Jurkat, Clone E6-1 (cell line): Measurements from ENCODE around the gene TSPAN9.
A peak's percentile ranks its signal among the peaks of the same experiment; 100 is the strongest.

Experiments
- DNase-seq: peaks from one replicate; pipeline ENCODE4 v3.0.0-alpha.2; 2011; ENCODE audit warnings: low read depth, low spot score
- H3K4me3 ChIP-seq: 2 replicates; pipeline ENCODE4 v1.5.1; 2011; ENCODE audit warnings: mild to moderate bottlenecking, low read length, control low read depth, moderate library complexity

The TSPAN9 gene

GRCh38 chr12:3149515-3150307, 72.5 kb downstream of the TSPAN9 start:
- no peak overlapping the region for H3K4me3 ChIP-seq
- no peak for DNase-seq

GRCh38 chr12:3150308-3150670, 73.1 kb downstream of the TSPAN9 start:
- no peak overlapping the region for H3K4me3 ChIP-seq
- no peak for DNase-seq

- no peak overlapping the region for H3K4me3 ChIP-seq
- no peak for DNase-seq
These were observed 74.0 kb downstream of the TSPAN9 start for GRCh38 chr12:3150931-3151835.

GRCh38 chr12:3152011-3152511, 74.9 kb downstream of the TSPAN9 start:
- DNase-seq = no peak
- H3K4me3 ChIP-seq = no peak overlapping the region

GRCh38 chr12:3152892-3153291, 75.7 kb downstream of the TSPAN9 start:
- peak; percentile 42 for DNase-seq
- H3K4me3 ChIP-seq = no peak overlapping the region

- no peak overlapping the region for H3K4me3 ChIP-seq
- no peak for DNase-seq
These were observed 76.8 kb downstream of the TSPAN9 start for GRCh38 chr12:3154006-3154405.

GRCh38 chr12:3155702-3156370, 78.7 kb downstream of the TSPAN9 start:
- DNase-seq = no peak
- no peak overlapping the region for H3K4me3 ChIP-seq

GRCh38 chr12:3157581-3158323, 80.6 kb downstream of the TSPAN9 start:
- no peak for DNase-seq
- no peak overlapping the region for H3K4me3 ChIP-seq

- H3K4me3 ChIP-seq = no peak overlapping the region
- DNase-seq = no peak
These were observed 81.8 kb downstream of the TSPAN9 start for GRCh38 chr12:3158851-3159465.

GRCh38 chr12:3160081-3160480, 82.9 kb downstream of the TSPAN9 start:
- DNase-seq = no peak

GRCh38 chr12:3161861-3162260, 84.7 kb downstream of the TSPAN9 start:
- DNase-seq = no peak
- H3K4me3 ChIP-seq = no peak overlapping the region

More at GRCh38 chr12:3160081-3160480, 82.9 kb downstream of the TSPAN9 start:
- H3K4me3 ChIP-seq = no peak overlapping the region

- H3K4me3 ChIP-seq = no peak overlapping the region
- no peak for DNase-seq
These were observed 87.4 kb downstream of the TSPAN9 start for GRCh38 chr12:3164454-3165077.

- no peak for DNase-seq
- H3K4me3 ChIP-seq = no peak overlapping the region
These were observed 88.2 kb downstream of the TSPAN9 start for GRCh38 chr12:3165078-3165980.

- DNase-seq = no peak
These were observed 90.5 kb downstream of the TSPAN9 start for GRCh38 chr12:3167636-3168035.

GRCh38 chr12:3168223-3169221, 91.3 kb downstream of the TSPAN9 start:
- no peak for DNase-seq

More at GRCh38 chr12:3167636-3168035, 90.5 kb downstream of the TSPAN9 start:
- H3K4me3 ChIP-seq = no peak overlapping the region

More at GRCh38 chr12:3168223-3169221, 91.3 kb downstream of the TSPAN9 start:
- H3K4me3 ChIP-seq = no peak overlapping the region
